ENCODE data around the gene DIDO1. TPM values are rescaled to one million over a fixed set of nuclear protein-coding genes. Genes with fewer than 3 reads are reported as not detected.

DIDO1 gene
- total and polyA plus RNA-seq, 2 of the 4 experiments (the other 2 are of a cell fraction), result 21.8 to 28.1 TPM

DNA sequence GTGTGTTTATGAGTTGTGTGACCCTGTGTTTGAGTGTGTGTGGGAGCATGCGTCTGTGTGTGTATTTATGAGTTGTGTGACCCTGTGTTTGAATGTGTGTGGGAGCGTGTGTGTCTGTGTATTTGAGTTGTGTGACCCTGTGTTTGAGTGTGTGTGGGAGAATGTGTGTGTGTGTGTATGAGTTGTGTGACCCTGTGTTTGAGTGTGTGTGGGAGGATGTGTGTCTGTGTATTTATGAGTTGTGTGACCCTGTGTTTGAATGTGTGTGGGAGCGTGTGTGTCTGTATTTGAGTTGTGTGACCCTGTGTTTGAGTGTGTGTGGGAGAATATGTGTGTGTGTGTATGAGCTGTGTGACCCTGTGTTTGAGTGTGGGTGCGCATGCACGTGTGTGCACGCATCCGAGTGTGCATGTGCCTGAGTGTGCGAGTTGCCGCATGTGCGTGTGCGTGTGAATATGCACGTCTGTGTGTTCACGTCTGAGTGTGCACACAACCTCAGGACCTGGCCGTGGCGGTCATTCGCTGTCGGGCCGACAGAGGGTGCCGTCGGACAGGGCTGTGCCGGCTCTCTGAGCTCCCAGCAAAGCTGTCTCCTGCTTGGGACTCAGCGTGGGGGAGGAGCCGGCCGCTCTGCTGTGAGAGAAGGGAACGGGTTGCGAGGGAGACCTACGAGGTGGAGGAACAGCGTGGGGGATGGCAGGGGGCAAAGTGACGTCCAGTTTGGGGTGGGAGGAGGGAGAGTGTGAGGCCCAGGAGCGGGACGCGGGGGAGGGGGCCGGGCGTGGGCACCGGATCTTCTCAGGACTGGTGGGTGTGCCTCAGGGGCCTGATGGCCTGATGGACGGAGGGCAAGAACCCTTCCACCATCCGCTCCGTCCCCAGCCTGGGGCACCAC, 45.9 kb upstream of the DIDO1 start:
- H3K4me3 ChIP-seq (ENCODE audit: insufficient read depth, low read depth, low read length), result peak overlapping the region; percentile 20; the same call in 1 of the 2 replicates
- peak; percentile 30; the same call in 1 of the 2 replicates for TF ChIP-seq MAZ (IDR thresholded peaks at IDR 0.05; ENCODE audit: borderline replicate concordance, low read depth, low read length)
- TF ChIP-seq RAD21 (IDR thresholded peaks at IDR 0.05; ENCODE audit: low read length), result peak; percentile 94
- no peak for TF ChIP-seq CEBPB (IDR thresholded peaks at IDR 0.05; ENCODE audit: low read depth, low read length)
- no peak for TF ChIP-seq RFX5 (IDR thresholded peaks at IDR 0.05; ENCODE audit: low read depth, low read length)
- TF ChIP-seq POLR2A (IDR thresholded peaks at IDR 0.05; ENCODE audit: low read depth, low read length), result 0 out of 2 replicates have a peak, but pooled peaks have one; percentile 30
- TF ChIP-seq CTCF (conservative IDR thresholded peaks at IDR 0.05; ENCODE audit: low read depth, low read length), result peak; percentile 94
- TF ChIP-seq, protein P1, sequence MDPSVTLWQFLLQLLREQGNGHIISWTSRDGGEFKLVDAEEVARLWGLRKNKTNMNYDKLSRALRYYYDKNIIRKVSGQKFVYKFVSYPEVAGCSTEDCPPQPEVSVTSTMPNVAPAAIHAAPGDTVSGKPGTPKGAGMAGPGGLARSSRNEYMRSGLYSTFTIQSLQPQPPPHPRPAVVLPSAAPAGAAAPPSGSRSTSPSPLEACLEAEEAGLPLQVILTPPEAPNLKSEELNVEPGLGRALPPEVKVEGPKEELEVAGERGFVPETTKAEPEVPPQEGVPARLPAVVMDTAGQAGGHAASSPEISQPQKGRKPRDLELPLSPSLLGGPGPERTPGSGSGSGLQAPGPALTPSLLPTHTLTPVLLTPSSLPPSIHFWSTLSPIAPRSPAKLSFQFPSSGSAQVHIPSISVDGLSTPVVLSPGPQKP (IDR thresholded peaks at IDR 0.05; ENCODE audit: borderline replicate concordance, low read depth, low read length), result no peak
- no peak for TF ChIP-seq CHD1 (IDR thresholded peaks at IDR 0.05; ENCODE audit: low read depth, low read length)
- no peak for TF ChIP-seq NFE2L2 (IDR thresholded peaks at IDR 0.05; ENCODE audit: low read depth, low read length)
- TF ChIP-seq BHLHE40 (IDR thresholded peaks at IDR 0.05; ENCODE audit: low read depth, low read length), result no peak
- peak; percentile 75 for TF ChIP-seq SMC3 (IDR thresholded peaks at IDR 0.05; ENCODE audit: low read depth, low read length)
- no peak for TF ChIP-seq MXI1 (IDR thresholded peaks at IDR 0.05; ENCODE audit: borderline replicate concordance, low read depth, low read length)
- no peak for TF ChIP-seq MAFK (IDR thresholded peaks at IDR 0.05; ENCODE audit: low read depth, low read length)
- no peak for TF ChIP-seq FOS (IDR thresholded peaks at IDR 0.05; ENCODE audit: low read depth, low read length)

More for the DNA sequence above, 45.9 kb upstream of the DIDO1 start:
- Histone ChIP-seq H3K9me3 (ENCODE audit: control insufficient read depth, insufficient read depth, low read length) (no peaks in the 10 kb centered on the region), H2BK20ac (ENCODE audit: low read depth, low read length) (no peak overlapping the region), H3K56ac (ENCODE audit: extremely low read depth, insufficient read depth, low read length) (no peak overlapping the region), H3K36me3 (ENCODE audit: control insufficient read depth, insufficient read depth, low read length) (no peaks in the 10 kb centered on the region), H2BK15ac (ENCODE audit: low read depth, low read length) (no peak overlapping the region), H4K20me1 (ENCODE audit: insufficient read depth, low read length) (no peaks in the 10 kb centered on the region), H3K4me1 (ENCODE audit: control insufficient read depth, insufficient read depth, low read length) (no peaks in the 10 kb centered on the region), H3K27ac (ENCODE audit: insufficient read depth, low read length) (no peak overlapping the region), H2BK5ac (ENCODE audit: low read depth, low read length, poor library complexity, severe bottlenecking) (peak overlapping the region; percentile 2), H3K9me1 (ENCODE audit: insufficient read depth, low read length) (no peaks in the 10 kb centered on the region), H3K79me1 (ENCODE audit: low read depth in 1 of 2, low read length in 2 of 2) (no peaks in the 10 kb centered on the region), H2BK120ac (ENCODE audit: low read depth, low read length) (no peak overlapping the region), H2AFZ (replicated peaks; ENCODE audit: low read length, poor library complexity) (peak overlapping the region; percentile 85), H3K4me2 (ENCODE audit: low read depth, low read length) (peak overlapping the region; percentile 78; the same call in 1 of the 2 replicates), H2AK9ac (replicated peaks; ENCODE audit: low read depth, low read length, poor library complexity) (no peak overlapping the region), H3K14ac (replicated peaks; ENCODE audit: low read depth, low read length) (no peak overlapping the region), H3K27me3 (ENCODE audit: control insufficient read depth, insufficient read depth, low read length) (peaks cover 68% of the 10 kb centered on the region), H3K23ac (ENCODE audit: low read depth, low read length) (peak overlapping the region; percentile 69; the same call in 1 of the 2 replicates), H4K5ac (ENCODE audit: low read depth, low read length) (no peak overlapping the region), H3K4ac (ENCODE audit: low read depth, low read length) (no peak overlapping the region), H4K91ac (ENCODE audit: insufficient read depth, low read depth, low read length) (no peak overlapping the region), H2AK5ac (ENCODE audit: low read depth, low read length) (no peak overlapping the region; the same call in 1 of the 2 replicates), H3K9ac (ENCODE audit: low read depth, low read length) (no peak overlapping the region), H3K18ac (ENCODE audit: low read depth, low read length) (no peak overlapping the region), H4K8ac (ENCODE audit: low read depth in 2 of 2, low read length in 2 of 2) (no peak overlapping the region)
- in situ Hi-C loops (cut with MboI; ENCODE audit: low sequenced_read_pairs) (no loop called here), dilution Hi-C loops (cut with HindIII; ENCODE audit: low sequenced_read_pairs, unreplicated experiment) (no loop called here), intact Hi-C loops (cut with micrococcal nuclease) (loop anchor here (1.0 kb wide), 2 partner anchors 37 to 72 kb away; no protein-coding TSS in a partner anchor)
- peak; percentile 99 for ATAC-seq (ENCODE audit: low read depth)
- DNase-seq, result peak; percentile 69
- no TSS peak for BruUV-seq (replicated peaks)
- POLR2A ChIA-PET (ENCODE audit: unreplicated experiment), result no interaction called here
- whole genome bisulfite sequencing, 2 experiments (ENCODE audit: extremely low coverage in 2 of 2, insufficient read length in 1 of 2), result 4% methylated on average over 16 of the region's 38 CpGs; no CpG with 5 or more reads in 1 of the 2 experiments
- CTCF ChIA-PET, result interaction anchor here (0.6 to 1.4 kb wide), 7 partner anchors 9 to 37 kb away, joined by 3 to 12 read pairs (median 3); no protein-coding TSS in a partner anchor

Measured in IMR-90 (cell line).